H1 (cell line): ENCODE data around the gene HTRA1. TPM values are rescaled to one million over a fixed set of nuclear protein-coding genes. Genes with fewer than 3 reads are reported as not detected.

Experiments
- CHD2 ChIP-seq: IDR thresholded peaks from 2 replicates; pipeline ENCODE4 v1.6.1; 2012; ENCODE audit warnings: low read length, improper control_type of control experiment
- CHD7 ChIP-seq: fragments of 300-600 bp; sonication (generic); IDR thresholded peaks from 2 replicates; pipeline ENCODE4 v1.7.1; 2012; ENCODE audit warnings: low read length, moderate library complexity, mild to moderate bottlenecking, inconsistent platforms; ENCODE audit not compliant: insufficient replicate concordance
- SP2 ChIP-seq: IDR thresholded peaks from 2 replicates; pipeline ENCODE4 v1.6.1; 2012; ENCODE audit warnings: mild to moderate bottlenecking, low read length, inconsistent platforms
- polyA plus RNA-seq, 7 experiments: library from polyadenylated mRNA; depleted of rRNA in 3 of 7; stranded (reverse) in 5 of 7; unstranded in 2 of 7; fragments of >200 nt in 5 of 7; fragments of 200-250 nt in 2 of 7; gene quantifications; 1 replicate in 5 of 7; 2 replicates in 1 of 7; 4 replicates in 1 of 7; pipeline versions ENCODE4 v1.2.1 to v1.2.3, GENCODE V29; 2011 to 2013; ENCODE audit warnings: missing spikeins in 2 of 7, mixed read lengths in 2 of 7
- total RNA-seq: library from RNA; stranded (reverse); fragmentation: NEBNext Ultra II Directional; extraction: Animal tissue kit (Norgen Biotek cat#: 25700); gene quantifications from 2 replicates; pipeline ENCODE4 v1.2.1, GENCODE V29; 2021

Gene HTRA1
- total and polyA plus RNA-seq, 2 of the 8 experiments (the other 6 are each of a cell fraction or from before 2014, with no cell fraction given) = 15.8 to 20.1 TPM

GRCh38 chr10:122507616-122508015, 46.3 kb downstream of the HTRA1 start (continued):
- no peak for TF ChIP-seq CHD7
- TF ChIP-seq SP2 = no peak
- TF ChIP-seq CHD2 = no peak
